ENCODE measurements around the gene PRR5L. TPM values are rescaled to one million over a fixed set of nuclear protein-coding genes. Genes with fewer than 3 reads are reported as not detected.

Gene PRR5L
- total and polyA plus RNA-seq, 2 donors (not counting 1 experiment from before 2014, with no cell fraction given), result 4.0 to 5.9 TPM

- Histone ChIP-seq H4K20me1 (ENCODE audit: control insufficient read depth, insufficient read depth, low read length, poor library complexity, severe bottlenecking) (no peaks in the 10 kb centered on the region), H3K9ac (ENCODE audit: low read length) (no peak overlapping the region), H3K4me2 (replicated peaks; ENCODE audit: low read depth, low read length, poor library complexity, severe bottlenecking) (no peak overlapping the region), H3K4me3 (ENCODE audit: control extremely low read depth in 1 of 5, extremely low read depth in 1 of 5, insufficient read depth in 1 of 5, low read depth in 2 of 5, low read length in 4 of 5) (no peak overlapping the region), H3K27me3 (replicated peaks in 1 of 4; ENCODE audit: control extremely low read depth in 1 of 4, control insufficient read depth in 3 of 4, insufficient read depth in 4 of 4, low read length in 3 of 4) (no peaks in the 10 kb centered on the region), H3K9me3 (ENCODE audit: control extremely low read depth in 1 of 3, control insufficient read depth in 2 of 3, insufficient read depth in 1 of 3, low read length in 2 of 3) (no peaks in the 10 kb centered on the region), H2AFZ (ENCODE audit: insufficient read depth, low read depth, low read length, poor library complexity, severe bottlenecking) (no peak overlapping the region), H3K79me2 (ENCODE audit: control insufficient read depth, insufficient read depth, low read length) (no peaks in the 10 kb centered on the region), H3K36me3 (replicated peaks in 1 of 2; ENCODE audit: control extremely low read depth in 1 of 2, control insufficient read depth in 1 of 2, extremely low read depth in 1 of 2, insufficient read depth in 2 of 2, low read length in 1 of 2) (no peaks in the 10 kb centered on the region), H3K4me1 (ENCODE audit: control insufficient read depth in 2 of 2, insufficient read depth in 2 of 2, low read length in 2 of 2) (no peaks in the 10 kb centered on the region), H3K27ac (ENCODE audit: low read length in 2 of 2) (no peak overlapping the region)
- Mint-ChIP-seq H3K27me3 (no peaks in the 10 kb centered on the region), H3K9me3 (ENCODE audit: insufficient read depth) (no peaks in the 10 kb centered on the region), H3K27ac (no peak overlapping the region), H3K4me3 (no peak overlapping the region), H3K4me1 (no peaks in the 10 kb centered on the region)
- ATAC-seq (ENCODE audit: low read depth) (no peak), DNase-seq (no peak)
- TF ChIP-seq EZH2 (IDR thresholded peaks at IDR 0.05; ENCODE audit: borderline replicate concordance, insufficient read depth, low read depth, low read length, poor library complexity, severe bottlenecking) (no peak), CTCF (IDR thresholded peaks at IDR 0.05) (no peak)
- WGBS (ENCODE audit: insufficient coverage), result no CpG with 5 or more reads among the region's 4 CpGs
- CTCF ChIA-PET, result no interaction called here
- POLR2A ChIA-PET, result no interaction called here
- intact Hi-C loops (cut with micrococcal nuclease), result no loop called here
These were observed 136.7 kb downstream of the PRR5L start for GRCh38 chr11:36432738-36433137.

GRCh38 chr11:36436064-36436463 lies 140.0 kb downstream of the PRR5L start:
- H3K4me1 Mint-ChIP-seq, result no peaks in the 10 kb centered on the region
- 98% methylated on average over 5 of the region's 5 CpGs for WGBS (ENCODE audit: insufficient coverage)
- POLR2A ChIA-PET, result no interaction called here

More at GRCh38 chr11:36436064-36436463, 140.0 kb downstream of the PRR5L start:
- ATAC-seq (ENCODE audit: low read depth), result no peak
- H3K36me3 ChIP-seq (replicated peaks in 1 of 2; ENCODE audit: control extremely low read depth in 1 of 2, control insufficient read depth in 1 of 2, extremely low read depth in 1 of 2, insufficient read depth in 2 of 2, low read length in 1 of 2), result no peaks in the 10 kb centered on the region
- H3K9ac ChIP-seq (ENCODE audit: low read length), result no peak overlapping the region
- DNase-seq, result no peak
- Mint-ChIP-seq H3K9me3 (ENCODE audit: insufficient read depth) (no peaks in the 10 kb centered on the region), H3K4me3 (no peak overlapping the region), H3K27me3 (no peaks in the 10 kb centered on the region), H3K27ac (no peak overlapping the region)
- intact Hi-C loops (cut with micrococcal nuclease), result no loop called here
- peaks cover 0 to 3% (median 0%) of the 10 kb centered on the region in 4 experiments for H3K27me3 ChIP-seq (replicated peaks in 1 of 4; ENCODE audit: control extremely low read depth in 1 of 4, control insufficient read depth in 3 of 4, insufficient read depth in 4 of 4, low read length in 3 of 4)
- H3K4me3 ChIP-seq (ENCODE audit: control extremely low read depth in 1 of 5, extremely low read depth in 1 of 5, insufficient read depth in 1 of 5, low read depth in 2 of 5, low read length in 4 of 5), result no peak overlapping the region
- H3K4me2 ChIP-seq (replicated peaks; ENCODE audit: low read depth, low read length, poor library complexity, severe bottlenecking), result no peak overlapping the region
- TF ChIP-seq EZH2 (IDR thresholded peaks at IDR 0.05; ENCODE audit: borderline replicate concordance, insufficient read depth, low read depth, low read length, poor library complexity, severe bottlenecking), result no peak
- no peak for TF ChIP-seq CTCF (IDR thresholded peaks at IDR 0.05)
- H3K4me1 ChIP-seq (ENCODE audit: control insufficient read depth in 2 of 2, insufficient read depth in 2 of 2, low read length in 2 of 2), result no peaks in the 10 kb centered on the region
- CTCF ChIA-PET, result no interaction called here
- H3K9me3 ChIP-seq (ENCODE audit: control extremely low read depth in 1 of 3, control insufficient read depth in 2 of 3, insufficient read depth in 1 of 3, low read length in 2 of 3), result no peaks in the 10 kb centered on the region
- no peaks in the 10 kb centered on the region for H4K20me1 ChIP-seq (ENCODE audit: control insufficient read depth, insufficient read depth, low read length, poor library complexity, severe bottlenecking)
- H3K27ac ChIP-seq (ENCODE audit: low read length in 2 of 2), result no peak overlapping the region
- no peak overlapping the region for H2AFZ ChIP-seq (ENCODE audit: insufficient read depth, low read depth, low read length, poor library complexity, severe bottlenecking)
- no peaks in the 10 kb centered on the region for H3K79me2 ChIP-seq (ENCODE audit: control insufficient read depth, insufficient read depth, low read length)
